ENCODE data around the gene NOL4L.
A peak's percentile ranks its signal among the peaks of the same experiment; 100 is the strongest.

NOL4L gene

DNA sequence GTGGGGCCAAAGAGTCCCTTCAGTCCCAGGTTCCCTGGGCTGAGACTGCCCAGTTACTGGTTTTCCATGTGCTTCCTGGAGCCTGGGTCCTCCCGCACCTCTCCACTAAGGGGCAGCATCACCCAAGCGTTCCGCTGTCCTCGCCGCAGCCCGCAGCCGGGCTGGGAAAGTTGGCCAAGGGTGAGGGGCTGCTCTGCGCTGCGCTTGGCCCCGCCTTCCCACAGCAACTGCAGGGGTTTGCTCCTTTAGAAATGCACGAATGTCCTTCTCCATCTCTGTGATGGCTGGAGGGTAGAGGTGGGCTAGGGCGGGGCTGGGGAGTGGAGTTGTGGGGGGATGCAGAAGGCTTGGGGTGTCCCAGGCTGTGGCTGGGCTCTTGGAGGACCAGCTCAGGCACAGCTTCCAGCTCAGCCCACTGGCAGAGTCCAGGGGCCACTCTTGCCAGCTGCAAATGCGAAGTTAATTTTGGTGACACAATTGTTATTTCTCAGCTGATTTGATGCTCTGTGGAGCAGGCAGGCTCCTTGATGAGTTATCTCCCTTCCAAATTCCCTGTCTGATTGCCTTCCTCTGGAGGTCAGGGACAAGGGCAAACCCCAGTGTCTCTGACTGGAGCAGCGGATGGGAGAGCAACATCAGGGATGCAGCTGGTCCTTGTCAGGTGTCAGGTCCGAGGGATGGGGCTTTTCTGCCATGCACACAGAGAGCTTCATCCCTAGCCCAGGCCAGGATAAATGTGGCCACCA lies 63.2 kb downstream of the NOL4L start:
- DNase-seq: peak; percentile 81

DNA sequence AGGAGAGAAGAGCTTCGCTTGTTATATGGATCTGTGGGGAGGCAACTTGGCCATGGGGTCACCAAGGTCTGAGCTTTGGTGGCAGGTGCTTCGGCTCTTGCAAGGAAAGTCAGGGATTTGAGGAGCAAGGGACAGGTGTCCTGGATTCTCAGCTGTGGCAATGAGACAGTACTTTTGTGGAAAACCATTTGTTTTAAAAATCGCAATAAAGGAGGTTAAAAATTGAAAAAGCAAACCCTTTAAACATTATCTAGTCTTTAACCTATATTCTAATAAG lies 64.3 kb downstream of the NOL4L start:
- DNase-seq: no peak

DNA sequence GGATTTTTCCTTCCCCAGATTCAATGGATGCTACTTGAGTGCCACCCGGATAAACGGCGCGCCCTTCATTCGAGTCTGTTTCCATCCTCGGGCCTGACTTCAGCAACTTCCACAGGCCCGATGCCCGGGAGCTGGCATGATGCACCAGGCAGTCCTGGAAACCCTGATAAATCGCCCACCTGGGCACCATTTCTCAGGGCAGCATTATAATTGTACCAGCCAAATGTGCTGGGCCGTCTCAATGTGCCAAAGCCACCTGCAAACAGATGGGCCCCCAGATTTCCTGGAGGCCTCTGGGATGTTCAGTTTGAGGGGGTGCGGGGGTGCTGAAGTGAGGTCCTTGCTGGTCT lies 65.8 kb downstream of the NOL4L start:
- DNase-seq: no peak

DNA sequence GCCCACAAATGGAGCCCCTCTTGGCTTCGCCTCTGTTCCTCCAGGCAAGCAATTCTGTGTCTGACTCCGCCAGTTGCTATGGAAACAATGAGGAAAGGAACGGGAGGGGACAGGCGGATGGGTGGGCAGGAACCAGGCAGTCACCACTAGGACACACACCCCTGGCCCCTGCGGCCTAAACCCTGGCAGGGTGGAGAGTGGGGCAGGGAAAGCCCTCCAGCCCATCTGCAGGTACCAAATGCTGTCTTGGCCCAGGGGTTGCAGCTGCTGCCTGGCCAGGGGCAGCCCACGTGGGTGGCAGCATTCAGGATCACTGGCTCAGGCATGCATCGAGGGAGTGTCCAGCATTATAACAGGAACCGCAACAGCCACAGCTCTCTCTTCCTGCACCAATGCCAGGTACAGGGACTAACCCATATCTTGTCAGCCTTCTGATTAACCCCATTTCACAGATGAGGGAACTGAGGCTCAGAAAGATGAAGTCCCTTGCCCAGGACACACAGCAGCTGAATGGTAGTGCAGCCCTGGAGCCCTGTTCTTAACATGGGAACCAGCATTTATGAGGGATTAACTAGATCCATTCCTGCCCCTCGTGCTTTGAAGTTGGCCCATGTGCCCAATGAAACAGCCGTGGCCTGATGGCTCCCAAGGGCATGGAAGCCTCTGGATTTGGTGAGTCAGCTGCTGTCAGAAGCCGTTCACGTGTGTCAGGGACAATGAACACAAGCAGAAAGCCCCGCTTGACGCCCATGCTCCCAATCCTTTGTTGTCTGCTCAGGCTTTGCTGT lies 66.3 kb downstream of the NOL4L start:
- DNase-seq: no peak

DNA sequence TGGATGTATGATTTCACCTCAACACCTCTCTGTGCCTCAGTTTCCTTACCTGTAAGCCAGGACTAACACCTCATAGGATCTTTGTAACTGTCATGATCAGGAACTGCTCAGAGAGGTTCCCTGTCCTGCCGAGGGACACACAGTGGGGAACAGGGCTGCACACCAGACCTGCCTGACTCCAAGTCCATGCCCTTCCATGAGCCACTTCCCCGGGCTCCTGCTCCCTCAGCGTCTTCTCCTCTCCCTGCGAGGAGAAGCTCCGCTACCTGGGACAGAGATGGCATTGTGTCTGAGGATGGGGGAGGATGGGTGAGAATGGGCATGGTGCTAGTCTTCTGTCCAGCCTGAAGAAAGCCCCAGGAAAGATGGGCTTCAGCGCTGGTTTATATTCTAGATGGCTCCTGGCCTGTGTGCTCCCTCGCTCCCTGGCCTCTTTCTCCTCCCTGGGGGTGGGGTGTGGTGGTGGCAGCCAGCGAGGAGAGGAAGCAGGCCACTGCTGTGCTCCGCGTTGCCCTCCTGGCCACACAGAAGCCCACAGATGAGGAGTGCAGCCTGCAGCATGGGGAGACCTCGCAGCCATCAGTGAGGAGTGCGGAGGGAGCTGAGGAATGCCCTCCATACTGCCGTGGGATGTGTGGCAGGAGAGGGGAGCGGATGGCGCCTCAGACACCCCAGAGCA lies 67.1 kb downstream of the NOL4L start:
- DNase-seq: no peak

DNA sequence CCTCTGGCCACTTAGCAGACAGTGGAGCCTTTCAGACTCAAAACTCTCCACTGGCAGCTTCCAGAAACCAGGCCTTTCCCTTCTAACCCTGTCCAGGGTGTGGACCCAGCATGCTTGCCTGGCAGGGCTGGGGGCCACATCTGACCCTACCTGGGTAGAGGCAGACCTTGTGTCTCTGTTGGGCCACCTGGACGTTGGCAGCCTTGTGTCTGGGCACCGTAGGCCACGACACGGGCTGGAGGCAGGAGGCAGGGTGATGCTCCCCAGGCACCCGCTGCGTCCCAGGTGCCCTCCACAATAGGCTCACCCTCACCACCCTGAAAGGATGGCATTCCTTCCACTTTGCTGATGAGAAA lies 67.6 kb downstream of the NOL4L start:
- DNase-seq: no peak

DNA sequence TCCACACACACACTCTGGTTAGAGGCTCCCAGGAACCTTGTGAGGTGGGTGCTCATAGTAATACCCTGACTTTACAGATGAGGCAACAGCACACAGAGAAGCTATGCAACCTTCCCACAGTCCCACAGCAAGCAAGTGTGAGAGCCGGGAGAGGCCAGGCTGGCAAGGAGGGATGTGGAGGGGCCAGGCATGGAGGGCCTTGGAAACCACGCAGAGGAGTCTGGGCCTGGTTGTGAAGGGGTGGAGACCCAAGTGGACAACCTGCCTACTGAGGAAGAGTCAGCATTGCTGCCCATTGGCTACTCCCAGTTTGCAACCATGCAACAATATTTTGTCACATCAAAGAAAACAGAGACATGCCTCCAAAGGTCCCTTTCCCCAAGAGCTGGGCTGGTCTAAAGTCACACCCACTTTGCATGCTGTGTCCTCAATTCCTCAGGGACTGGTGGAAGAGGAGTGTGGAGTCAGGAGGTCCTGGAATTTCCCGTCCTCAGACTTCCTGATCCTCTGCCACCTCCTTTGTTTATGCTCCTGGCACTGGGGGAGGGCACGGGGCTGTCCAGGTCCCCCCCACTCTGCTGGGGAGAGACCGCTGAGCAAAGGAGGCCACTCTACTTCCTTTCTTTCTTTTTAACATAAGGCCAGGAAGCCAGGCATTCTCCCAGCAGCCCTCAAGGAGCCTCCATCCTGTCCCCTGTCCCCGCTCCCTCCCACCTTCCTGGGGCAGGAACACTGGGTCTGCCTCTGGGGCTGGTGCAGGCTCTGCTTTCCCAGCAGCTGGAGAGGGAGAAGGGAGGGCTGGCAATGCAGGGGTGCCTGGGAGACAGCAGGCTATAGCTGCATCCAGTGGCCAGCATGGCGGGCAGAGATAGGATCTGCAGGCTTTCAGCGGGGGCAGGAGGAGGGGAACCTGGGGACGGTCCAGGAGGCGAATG lies 68.3 kb downstream of the NOL4L start:
- peak; percentile 3 for DNase-seq

DNA sequence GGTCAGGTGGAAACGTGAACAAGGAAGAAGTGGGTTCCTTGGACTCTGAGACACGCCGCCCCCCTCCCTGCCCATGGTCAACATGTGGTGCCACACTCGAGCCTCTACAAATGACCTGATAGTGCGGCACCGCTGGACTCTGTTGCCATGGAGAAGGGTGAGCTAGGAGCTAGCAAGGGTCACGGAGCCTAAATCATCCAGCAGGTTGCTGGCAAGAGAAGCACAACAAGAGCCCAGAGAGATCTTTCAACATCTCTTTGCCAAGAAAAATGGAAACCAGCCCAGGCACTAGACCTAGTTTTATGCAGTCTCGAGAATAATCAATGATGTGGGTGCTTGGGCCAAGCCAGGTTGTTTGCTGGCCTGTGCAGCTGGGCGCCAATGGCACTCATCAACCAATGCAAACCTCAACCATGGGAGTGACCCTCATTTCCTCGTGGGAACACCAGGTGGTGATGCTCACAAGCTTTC lies 69.5 kb downstream of the NOL4L start:
- DNase-seq: peak; percentile 1

DNA sequence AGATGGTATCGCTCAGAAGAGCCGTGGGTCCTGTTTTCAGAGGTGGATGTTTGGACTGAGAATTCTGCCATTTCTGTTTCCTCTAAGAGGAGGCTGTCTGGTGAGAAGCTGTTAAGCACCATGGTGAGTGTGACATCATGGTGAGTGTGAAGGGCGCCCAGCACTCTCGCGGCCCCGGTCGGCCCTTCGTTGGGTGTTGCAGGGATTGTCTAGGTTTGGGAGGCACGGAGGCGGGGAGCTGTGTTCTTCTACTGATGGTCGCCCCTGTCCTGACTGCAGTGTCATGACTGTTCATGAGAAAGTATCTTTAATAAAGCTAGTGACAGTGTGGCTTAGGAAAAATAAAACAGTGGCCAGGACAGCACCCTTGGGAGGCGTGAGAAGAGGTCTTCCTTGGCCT lies 70.4 kb downstream of the NOL4L start:
- no peak for DNase-seq

DNA sequence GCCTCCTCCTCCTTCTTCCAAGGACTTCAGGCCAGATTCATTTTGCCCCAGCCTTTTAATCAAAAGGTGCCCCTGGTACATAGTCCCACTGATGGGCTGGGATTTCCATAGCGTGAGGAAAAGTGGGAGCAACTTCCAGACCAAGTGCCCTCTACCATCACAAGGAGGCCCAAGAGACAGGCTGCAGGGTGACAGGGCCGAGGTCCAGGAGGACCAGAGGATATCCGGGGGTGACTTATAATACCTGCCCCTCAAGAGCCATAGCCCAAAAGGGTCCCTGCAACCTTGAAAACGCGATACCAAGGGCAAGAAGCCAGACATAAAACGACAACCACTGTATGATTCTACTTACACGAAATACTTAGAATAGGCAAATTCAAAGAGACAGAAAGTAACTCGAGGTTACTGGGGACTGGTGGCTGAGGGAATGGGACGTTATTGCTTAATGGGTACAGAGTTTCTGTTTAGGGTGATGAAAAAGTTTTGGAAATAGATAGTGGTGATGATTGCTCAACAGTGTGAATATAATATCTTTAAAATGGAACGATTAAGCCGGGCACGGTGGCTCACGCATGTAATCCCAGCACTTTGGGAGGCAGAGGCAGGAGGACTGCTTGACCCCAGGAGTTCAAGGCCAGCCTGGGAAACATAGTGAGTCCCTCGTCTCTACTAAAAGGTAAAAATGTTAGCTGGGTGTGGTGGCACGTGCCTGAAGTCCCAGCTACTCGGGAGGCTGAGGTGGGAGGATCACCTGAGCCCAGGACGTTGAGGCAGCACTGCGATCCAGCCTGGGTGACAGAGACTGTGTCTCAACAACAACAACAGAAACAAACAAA lies 71.9 kb downstream of the NOL4L start:
- DNase-seq: no peak

DNA sequence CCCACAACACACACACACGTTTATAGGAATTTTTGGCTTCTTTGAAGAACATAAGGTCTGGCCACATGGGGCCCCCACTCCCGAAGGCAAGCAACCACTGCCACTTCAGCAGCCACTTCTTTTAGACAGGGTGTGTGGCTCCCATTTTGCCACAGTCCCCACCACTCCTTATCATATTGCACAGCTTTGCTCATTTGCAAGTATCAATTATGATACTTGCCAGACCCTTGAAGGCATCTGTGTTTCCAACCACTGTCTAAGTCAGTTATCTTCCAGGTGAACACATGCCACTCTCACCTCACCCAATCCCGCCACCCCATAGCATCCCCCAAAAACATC lies 73.1 kb downstream of the NOL4L start:
- DNase-seq: no peak

DNA sequence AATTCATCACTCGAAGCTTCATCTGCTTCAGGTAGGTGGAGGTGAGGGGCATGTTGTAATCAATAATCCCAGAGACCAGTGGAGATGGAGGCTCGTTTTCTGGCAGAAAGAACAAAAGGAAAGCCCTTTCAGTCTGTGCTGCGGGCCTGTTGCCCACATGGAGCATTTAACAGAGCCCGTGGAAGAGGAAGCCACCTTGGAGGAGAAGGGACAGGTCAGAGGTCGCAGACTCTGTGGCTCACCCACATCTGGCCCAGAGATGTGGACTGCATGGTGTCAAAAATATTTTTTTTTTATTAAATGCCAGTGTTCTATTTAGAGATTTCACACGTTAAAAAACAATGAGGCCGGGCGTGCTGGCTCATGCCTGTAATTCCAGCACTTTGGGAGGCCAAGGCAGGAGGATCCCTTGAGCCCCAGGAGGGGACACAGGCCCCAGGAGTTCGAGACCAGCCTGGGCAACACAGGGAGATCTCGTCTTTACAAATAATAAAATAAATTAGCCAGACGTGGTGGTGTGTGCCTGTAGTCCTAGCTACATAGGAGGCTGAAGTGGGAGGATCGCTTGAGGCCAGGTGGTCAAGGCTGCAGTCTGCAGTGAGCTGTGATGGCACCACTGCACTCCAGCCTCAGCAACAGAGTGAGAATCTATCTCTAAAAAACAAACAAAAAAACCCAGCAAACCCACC lies 73.6 kb downstream of the NOL4L start:
- no peak for DNase-seq

DNA sequence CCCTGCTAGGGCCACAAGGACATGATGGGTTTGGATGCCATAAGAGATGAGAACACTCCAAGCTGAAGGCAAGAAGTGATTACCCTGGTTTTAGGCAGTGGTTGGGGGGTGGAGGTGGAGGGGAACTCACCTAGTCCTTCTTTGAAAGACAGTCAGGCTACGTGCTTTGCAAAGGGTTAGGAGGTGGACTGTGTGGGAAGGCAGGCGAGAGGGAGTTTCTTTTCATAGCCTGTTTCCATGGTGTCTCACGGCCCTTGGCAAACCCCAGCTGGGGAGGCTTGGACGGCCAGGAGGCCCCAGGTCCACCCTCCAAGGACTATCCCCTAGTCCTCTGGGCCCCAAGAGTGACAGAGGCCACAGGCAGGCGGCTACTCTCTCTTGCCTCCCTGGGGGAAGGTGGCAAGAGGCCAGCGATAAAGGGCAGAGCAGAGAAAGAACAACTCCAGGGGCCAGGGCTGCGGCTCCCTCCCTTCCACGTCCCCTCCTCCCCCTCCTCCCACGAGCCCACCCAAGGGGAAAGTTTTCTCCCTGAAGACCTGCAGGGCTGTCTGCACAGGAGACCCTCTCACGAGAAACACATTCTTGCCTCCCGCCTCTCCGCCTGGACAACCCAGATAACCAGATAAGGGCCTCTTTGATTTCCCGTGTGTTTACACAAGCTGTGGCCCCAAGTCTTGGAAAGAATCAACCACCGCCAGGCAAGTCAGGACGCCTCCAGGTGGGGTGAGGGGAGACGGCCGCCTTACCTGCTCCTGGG lies 74.4 kb downstream of the NOL4L start:
- no peak for DNase-seq

DNA sequence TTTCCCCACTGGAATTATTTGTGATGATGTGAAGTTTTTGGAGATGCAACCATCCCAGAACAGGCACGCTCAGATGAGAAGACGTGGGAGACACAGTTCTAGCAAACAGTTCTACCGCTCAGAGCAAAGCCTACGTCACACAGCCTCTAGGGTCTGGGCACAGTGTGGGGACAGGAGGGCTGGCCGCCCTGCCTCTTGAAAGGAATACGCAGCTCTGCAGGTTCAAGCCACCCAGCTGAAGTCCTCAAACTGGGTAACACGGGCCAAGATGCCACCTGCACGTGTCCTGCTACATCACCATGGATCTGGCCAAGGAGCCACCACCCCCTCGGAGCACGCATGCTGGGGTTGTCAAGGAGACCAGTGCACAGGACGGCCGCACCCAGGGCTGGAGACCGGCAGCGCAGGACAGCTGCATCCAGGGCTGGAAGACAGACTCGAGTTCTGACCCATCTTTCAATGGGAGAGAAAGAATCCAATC lies 75.0 kb downstream of the NOL4L start:
- no peak for DNase-seq

DNA sequence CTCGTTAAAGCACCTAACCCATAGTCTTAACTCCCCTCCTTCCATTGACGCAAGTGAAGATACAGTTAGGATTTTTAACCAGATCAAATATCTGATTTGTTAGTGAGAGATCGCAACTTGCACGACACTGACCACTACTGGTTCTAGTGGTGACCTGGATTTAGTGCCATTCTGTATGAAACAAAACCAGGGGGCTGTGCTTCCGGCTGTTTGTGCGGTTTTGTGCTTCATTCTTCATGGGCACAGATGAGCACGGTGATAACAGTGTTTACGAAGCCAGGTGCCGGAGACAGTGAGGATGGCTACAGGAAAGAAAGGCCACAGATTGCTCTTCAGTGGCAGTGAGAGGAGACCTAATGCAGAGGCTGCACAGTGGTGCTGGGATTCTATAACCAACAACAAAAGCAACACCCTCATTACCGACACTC lies 75.5 kb downstream of the NOL4L start:
- peak; percentile 76 for DNase-seq

DNA sequence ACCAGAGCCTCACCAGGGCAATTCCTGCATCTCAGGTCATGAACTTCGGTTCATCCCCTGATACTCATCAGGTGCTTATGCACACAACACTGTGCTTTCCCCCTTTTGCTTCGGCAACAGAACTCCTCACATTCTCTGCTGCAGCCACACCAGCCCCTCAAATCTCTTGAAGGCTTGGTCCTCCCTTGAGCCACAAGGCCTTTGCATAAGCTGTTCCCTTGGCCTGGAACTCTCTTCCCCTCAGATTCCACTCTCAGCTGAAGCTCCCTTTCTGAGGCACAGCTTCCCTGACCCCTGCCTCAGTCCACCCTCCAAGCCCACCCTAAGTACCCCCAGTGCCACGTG lies 76.4 kb downstream of the NOL4L start:
- no peak for DNase-seq

DNA sequence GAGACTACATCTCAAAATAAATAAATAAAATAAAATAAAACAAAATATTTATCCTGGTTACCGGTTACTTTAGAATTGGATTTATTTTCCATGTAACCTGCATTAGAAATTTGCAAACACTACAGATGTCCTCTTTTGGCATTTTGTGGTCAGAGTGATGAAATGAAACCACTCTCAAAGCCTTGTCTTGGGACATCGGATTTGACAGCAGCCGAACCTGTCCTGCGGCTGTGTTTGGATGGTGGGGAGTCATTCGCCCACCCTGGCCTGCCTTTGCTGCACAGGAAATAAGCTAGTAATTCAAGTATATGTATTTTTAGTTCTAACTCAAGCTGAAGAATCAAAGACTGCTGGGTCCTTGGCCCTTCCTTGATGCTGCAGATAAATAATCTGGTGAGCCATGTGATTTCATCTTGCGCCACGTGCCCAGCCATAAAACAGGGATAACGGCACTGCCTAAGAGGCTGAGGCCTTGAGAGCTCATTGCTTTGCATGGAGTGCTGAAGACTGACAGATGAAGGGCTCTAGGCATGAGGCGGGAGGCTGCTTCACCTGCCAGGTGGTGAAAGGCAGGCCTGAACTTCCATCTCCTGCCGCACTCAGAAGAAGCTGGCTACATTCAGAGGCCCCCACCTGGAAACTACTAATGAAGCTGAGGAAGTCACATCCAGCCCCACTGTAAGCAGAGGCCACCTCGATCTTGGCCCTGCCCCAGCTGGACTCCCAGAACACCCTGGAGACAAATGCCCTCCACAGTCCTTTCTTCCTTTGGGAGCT lies 76.9 kb downstream of the NOL4L start:
- DNase-seq: peak; percentile 22

DNA sequence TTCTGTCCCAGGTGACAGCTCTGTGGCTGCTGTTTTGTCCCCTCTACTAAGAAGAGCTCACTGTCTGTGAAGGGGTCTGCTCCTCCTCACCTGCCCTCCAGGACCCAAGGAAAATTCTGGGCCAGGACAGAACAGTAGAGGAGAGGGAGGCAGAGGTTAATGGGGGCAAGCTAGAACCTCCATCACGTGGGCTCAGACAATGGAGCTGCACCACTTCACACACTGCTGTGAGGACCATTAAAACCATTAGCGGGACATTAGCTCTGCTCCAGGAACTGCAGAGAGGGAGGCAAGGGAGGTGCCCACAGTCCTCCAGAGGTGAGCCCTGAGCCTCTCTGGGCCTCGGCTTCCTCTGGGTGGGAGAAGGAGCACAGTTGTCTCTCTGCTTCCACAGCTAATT lies 78.4 kb downstream of the NOL4L start:
- DNase-seq: no peak

DNA sequence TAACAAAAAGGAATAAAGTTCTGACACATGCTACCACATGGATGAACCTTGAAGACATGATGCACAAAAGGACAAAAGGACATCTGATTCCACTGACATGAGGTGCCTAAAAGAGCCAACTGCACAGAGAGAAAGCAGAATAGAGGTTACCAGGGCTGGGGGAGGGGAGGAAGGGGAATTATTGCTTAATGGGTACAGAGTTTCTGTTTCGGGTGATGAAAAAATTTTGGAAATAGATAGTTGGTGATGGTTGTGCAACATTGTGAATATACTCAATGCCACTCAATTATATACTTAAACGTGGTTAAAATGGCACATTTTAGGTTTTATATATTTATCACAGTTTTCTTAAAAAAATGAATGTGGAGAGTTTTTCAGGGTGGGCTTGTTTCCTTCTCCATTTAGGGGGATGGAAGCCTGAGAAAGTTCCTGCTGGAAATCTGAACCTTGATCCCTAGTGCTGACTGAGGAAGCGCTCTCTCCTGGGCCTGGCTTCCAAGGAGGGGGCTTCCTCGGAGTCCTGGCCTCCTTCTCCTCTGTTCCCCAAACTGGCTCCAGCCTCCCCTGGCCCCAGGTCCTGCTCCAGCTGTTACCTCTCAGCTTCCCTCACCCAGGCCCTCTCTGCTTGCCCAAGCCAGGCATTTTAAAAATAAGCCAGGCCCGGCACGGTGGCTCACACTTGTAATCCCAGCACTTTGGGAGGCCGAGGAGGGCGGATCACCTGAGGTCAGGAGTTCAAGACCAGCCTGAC lies 79.2 kb downstream of the NOL4L start:
- DNase-seq: no peak
